Right cardiac atrium (tissue), 5 donors: ENCODE results near the gene CXCR2. TPM values are rescaled to one million over a fixed set of nuclear protein-coding genes. Genes with fewer than 3 reads are reported as not detected.
"Not testable (repeated sequence)": the region's sequence is repeated elsewhere in the genome, so short reads cannot be mapped to it uniquely, and the experiment has no call there.

ENCODE experiments used
- ATAC-seq, 2 donors: fragments of 200-7000 bp; cut with Tn5 transposase; one replicate each; pipeline versions ENCODE4 v1.8.0 to v1.9.1; 2020; ENCODE audit warnings: moderate library complexity in 2 of 2, mild to moderate bottlenecking in 1 of 2
- DNase-seq, 3 donors: peaks; one replicate each; pipeline ENCODE4 v3.0.0-alpha.2; 2020
- H3K27ac ChIP-seq: one replicate; pipeline ENCODE4 v1.5.1; 2013; ENCODE audit warnings: mild to moderate bottlenecking, low read length, control low read depth, moderate library complexity
- H3K27me3 ChIP-seq: one replicate; pipeline ENCODE4 v1.6.1; 2013; ENCODE audit not compliant: control insufficient read depth, insufficient read depth
- H3K4me1 ChIP-seq: one replicate; pipeline ENCODE4 v1.6.1; 2013; ENCODE audit warnings: low read length; ENCODE audit not compliant: control insufficient read depth, insufficient read depth
- H3K4me3 ChIP-seq: one replicate; pipeline ENCODE4 v1.5.1; 2013; ENCODE audit warnings: low read length, control low read depth
- H3K9me3 ChIP-seq: one replicate; pipeline ENCODE4 v1.6.1; 2013; ENCODE audit warnings: low read length; ENCODE audit not compliant: control insufficient read depth
- WGBS: extraction: QIAGEN DNeasy Blood & Tissue Kit; methylation state at CpG from one replicate; pipeline ENCODE4 v1.1.7; 2013; 5-methylcytosine and 5-hydroxymethylcytosine counted together
- intact Hi-C, 4 donors: fragments of 100-400 bp; cut with DNase I; formaldehyde crosslinking; loops; one replicate each; pipeline versions ENCODE4 v1.11.0 to v1.14.0; 2022 to 2023
- polyA plus RNA-seq: library from polyadenylated mRNA; stranded (reverse); fragments of 200-250 nt; gene quantifications from one replicate; pipeline ENCODE4 v1.2.3, GENCODE V29; 2013
- total RNA-seq, 4 donors: library from RNA; stranded (reverse); fragmentation: NEBNext Ultra II Directional; extraction: Animal tissue kit (Norgen Biotek cat#: 25700); gene quantifications; one replicate each; pipeline ENCODE4 v1.2.1, GENCODE V29; 2021
- donor health status: healthy with polysubstance abuse.
- donor health status: DM: no; HTN: yes; CAD: no.
- donor health status: DM: no; HTN: no; CAD: no.
- donor health status: DM: no; HTN: yes; CAD: no; lungs with severe emphysema.
- donor health status: DM: yes; HTN: yes; CAD: no.

Gene CXCR2
- total and polyA plus RNA-seq, 5 donors, result 0.09 to 0.94 (median 0.37) TPM

- no peak for ATAC-seq
Observed at GRCh38 chr2:218093879-218094278, 31.9 kb upstream of the CXCR2 start.

GRCh38 chr2:218095853-218096252 lies 30.0 kb upstream of the CXCR2 start:
- no peak overlapping the region for H3K27ac ChIP-seq
- H3K4me3 ChIP-seq, result no peak overlapping the region
- ATAC-seq (no peak), DNase-seq (no peak)
- H3K4me1 ChIP-seq, result no peaks in the 10 kb centered on the region
- intact Hi-C loops, result no loop called here
- H3K9me3 ChIP-seq, result no peaks in the 10 kb centered on the region
- 47% methylated on average over 8 of the region's 8 CpGs for WGBS
- no peaks in the 10 kb centered on the region for H3K27me3 ChIP-seq

More at GRCh38 chr2:218093879-218094278, 31.9 kb upstream of the CXCR2 start:
- Histone ChIP-seq H3K4me1 (no peaks in the 10 kb centered on the region), H3K4me3 (no peak overlapping the region), H3K27ac (no peak overlapping the region), H3K27me3 (no peaks in the 10 kb centered on the region), H3K9me3 (no peaks in the 10 kb centered on the region)
- no peak for DNase-seq
- intact Hi-C loops, result no loop called here
- WGBS, result 85% methylated on average over 3 of the region's 3 CpGs

- no peak overlapping the region for H3K4me3 ChIP-seq
- H3K9me3 ChIP-seq, result no peaks in the 10 kb centered on the region
- intact Hi-C loops, result no loop called here
- no peak overlapping the region for H3K27ac ChIP-seq
- no peaks in the 10 kb centered on the region for H3K4me1 ChIP-seq
- 73% methylated on average over 3 of the region's 3 CpGs for WGBS
- DNase-seq (no peak), ATAC-seq (no peak)
- no peaks in the 10 kb centered on the region for H3K27me3 ChIP-seq
Observed at GRCh38 chr2:218097975-218098374, 27.9 kb upstream of the CXCR2 start.

GRCh38 chr2:218108834-218109233 lies 17.0 kb upstream of the CXCR2 start:
- WGBS, result 82% methylated on average over 7 of the region's 7 CpGs

GRCh38 chr2:218121789-218122188 lies 4.0 kb upstream of the CXCR2 start:
- H3K27ac ChIP-seq, intact Hi-C loops, H3K27me3 ChIP-seq, DNase-seq, H3K9me3 ChIP-seq, H3K4me1 ChIP-seq, ATAC-seq, H3K4me3 ChIP-seq: not testable (repeated sequence)
- WGBS, result 87% methylated on average over 4 of the region's 4 CpGs

More at GRCh38 chr2:218108834-218109233, 17.0 kb upstream of the CXCR2 start:
- H3K27ac ChIP-seq, H3K9me3 ChIP-seq, H3K4me3 ChIP-seq, DNase-seq, H3K27me3 ChIP-seq, ATAC-seq, intact Hi-C loops, H3K4me1 ChIP-seq: not testable (repeated sequence)

- intact Hi-C loops, H3K27ac ChIP-seq, H3K27me3 ChIP-seq, H3K9me3 ChIP-seq, ATAC-seq, H3K4me1 ChIP-seq, DNase-seq, H3K4me3 ChIP-seq: not testable (repeated sequence)
Observed at GRCh38 chr2:218122286-218122685, 3.5 kb upstream of the CXCR2 start.

- intact Hi-C loops, result no loop called here
- no peak overlapping the region for H3K27ac ChIP-seq
- DNase-seq (no peak), ATAC-seq (no peak)
- H3K4me1 ChIP-seq, result no peaks in the 10 kb centered on the region
- no peaks in the 10 kb centered on the region for H3K27me3 ChIP-seq
- H3K9me3 ChIP-seq, result no peaks in the 10 kb centered on the region
- 81% methylated on average over 4 of the region's 4 CpGs for WGBS
- no peak overlapping the region for H3K4me3 ChIP-seq
Observed at GRCh38 chr2:218123986-218124385, 1.8 kb upstream of the CXCR2 start.

- Histone ChIP-seq H3K9me3 (no peaks in the 10 kb centered on the region), H3K4me1 (no peaks in the 10 kb centered on the region), H3K4me3 (no peak overlapping the region), H3K27me3 (no peaks in the 10 kb centered on the region), H3K27ac (no peak overlapping the region)
- ATAC-seq, result peak; percentile 42 to 56
- DNase-seq, result no peak
- 13% methylated on average over 4 of the region's 4 CpGs for WGBS
- intact Hi-C loops, result no loop called here
Observed at GRCh38 chr2:218125095-218125494, 733 bp upstream of the CXCR2 start.

- no peak overlapping the region for H3K27ac ChIP-seq
- 79% methylated on average over 3 of the region's 3 CpGs for WGBS
Observed at GRCh38 chr2:218127929-218128455, 2.2 kb downstream of the CXCR2 start.

GRCh38 chr2:218128781-218129457 lies 3.1 kb downstream of the CXCR2 start:
- no peak overlapping the region for H3K4me3 ChIP-seq
- intact Hi-C loops, result no loop called here
- H3K4me1 ChIP-seq, result no peaks in the 10 kb centered on the region
- H3K27ac ChIP-seq, result no peak overlapping the region
- DNase-seq (no peak), ATAC-seq (no peak)
- no peaks in the 10 kb centered on the region for H3K9me3 ChIP-seq
- no peaks in the 10 kb centered on the region for H3K27me3 ChIP-seq
- 65% methylated on average over 6 of the region's 6 CpGs for WGBS

More at GRCh38 chr2:218127929-218128455, 2.2 kb downstream of the CXCR2 start:
- no peaks in the 10 kb centered on the region for H3K27me3 ChIP-seq
- H3K4me3 ChIP-seq, result no peak overlapping the region
- H3K4me1 ChIP-seq, result no peaks in the 10 kb centered on the region
- intact Hi-C loops, result no loop called here
- no peak for DNase-seq
- H3K9me3 ChIP-seq, result no peaks in the 10 kb centered on the region
- no peak for ATAC-seq

GRCh38 chr2:218129458-218130135 lies 3.8 kb downstream of the CXCR2 start:
- ATAC-seq (no peak), DNase-seq (no peak)
- no peak overlapping the region for H3K4me3 ChIP-seq
- no peaks in the 10 kb centered on the region for H3K4me1 ChIP-seq
- no peaks in the 10 kb centered on the region for H3K27me3 ChIP-seq
- H3K27ac ChIP-seq, result no peak overlapping the region
- no peaks in the 10 kb centered on the region for H3K9me3 ChIP-seq
- intact Hi-C loops, result no loop called here
- WGBS, result 74% methylated on average over 6 of the region's 6 CpGs
